Measurements from ENCODE around the gene TNF. TPM values are rescaled to one million over a fixed set of nuclear protein-coding genes. Genes with fewer than 3 reads are reported as not detected.

Gene TNF
- total and polyA plus RNA-seq, 2 of the 13 experiments (the other 11 are each of a cell fraction or from before 2014, with no cell fraction given), result not detected

- TF ChIP-seq MXD3 (CRISPR knock-in tag; IDR thresholded peaks at IDR 0.05), result peak; percentile 92
- TF ChIP-seq ZNF343 (CRISPR knock-in tag; IDR thresholded peaks at IDR 0.05), result no peak; the same call in 1 of the 2 replicates
- TF ChIP-seq IRF2 (CRISPR knock-in tag; IDR thresholded peaks at IDR 0.05), result peak; percentile 52; the same call in 1 of the 2 replicates
- peak; percentile 57; the same call in 1 of the 2 replicates for TF ChIP-seq ZNF792 (CRISPR knock-in tag; IDR thresholded peaks at IDR 0.05)
- 0 out of 2 replicates have a peak, but pooled peaks have one; percentile 9 for TF ChIP-seq TBP (CRISPR knock-in tag; IDR thresholded peaks at IDR 0.05)
- no peak for TF ChIP-seq ZNF674 (CRISPR knock-in tag; IDR thresholded peaks at IDR 0.05; ENCODE audit: low read depth)
- peak; percentile 55; the same call in 1 of the 2 replicates for TF ChIP-seq ZNF724P (CRISPR knock-in tag; IDR thresholded peaks at IDR 0.05; ENCODE audit: borderline replicate concordance)
- TF ChIP-seq NFE2L1 (CRISPR knock-in tag; IDR thresholded peaks at IDR 0.05; ENCODE audit: borderline replicate concordance), result no peak
- TF ChIP-seq ZNF143 (CRISPR knock-in tag; IDR thresholded peaks at IDR 0.05), result 0 out of 2 replicates have a peak, but pooled peaks have one; percentile 18
- no peak for TF ChIP-seq ZBTB44 (CRISPR knock-in tag; IDR thresholded peaks at IDR 0.05)
- TF ChIP-seq CENPT (CRISPR knock-in tag; IDR thresholded peaks at IDR 0.05; ENCODE audit: low read depth), result peak; percentile 53; the same call in 1 of the 2 replicates
- 0 out of 2 replicates have a peak, but pooled peaks have one; percentile 30 for TF ChIP-seq PCBP1 (IDR thresholded peaks at IDR 0.05; ENCODE audit: borderline replicate concordance, low read depth, low read length)
- TF ChIP-seq ZGPAT (CRISPR knock-in tag; IDR thresholded peaks at IDR 0.05), result peak; percentile 91
- no peak for TF ChIP-seq FIP1L1 (IDR thresholded peaks at IDR 0.05; ENCODE audit: borderline replicate concordance, insufficient read depth, low read depth, low read length)
- TF ChIP-seq IKZF1 (IDR thresholded peaks at IDR 0.05), result no peak
- TF ChIP-seq SMAD3 (CRISPR knock-in tag; IDR thresholded peaks at IDR 0.05), result no peak
- no peak for TF ChIP-seq MZF1 (CRISPR knock-in tag; IDR thresholded peaks at IDR 0.05; ENCODE audit: borderline replicate concordance)
- TF ChIP-seq ZNF615 (CRISPR knock-in tag; IDR thresholded peaks at IDR 0.05; ENCODE audit: borderline replicate concordance), result no peak
- no peak for TF ChIP-seq SSRP1 (CRISPR knock-in tag; IDR thresholded peaks at IDR 0.05)
- no peak for TF ChIP-seq CHD4 (IDR thresholded peaks at IDR 0.05; ENCODE audit: borderline replicate concordance, low read length)
- TF ChIP-seq THYN1 (CRISPR knock-in tag; IDR thresholded peaks at IDR 0.05; ENCODE audit: borderline replicate concordance, low read depth), result no peak
- no peak for TF ChIP-seq NFIC (IDR thresholded peaks at IDR 0.05; ENCODE audit: low read length)
- TF ChIP-seq HBP1 (CRISPR knock-in tag; IDR thresholded peaks at IDR 0.05; ENCODE audit: low read depth), result no peak
- TF ChIP-seq SRSF4 (IDR thresholded peaks at IDR 0.05; ENCODE audit: low read depth, low read length, poor library complexity, severe bottlenecking), result no peak
- no peak for TF ChIP-seq ATF7-NPFF (CRISPR knock-in tag; IDR thresholded peaks at IDR 0.05; ENCODE audit: low read depth)
- no peak for TF ChIP-seq MLLT10 (CRISPR knock-in tag; IDR thresholded peaks at IDR 0.05)
- TF ChIP-seq SOX5 (CRISPR knock-in tag; IDR thresholded peaks at IDR 0.05; ENCODE audit: borderline replicate concordance), result no peak; the same call in 1 of the 2 replicates
- no peak for TF ChIP-seq ZNF775 (CRISPR knock-in tag; IDR thresholded peaks at IDR 0.05; ENCODE audit: borderline replicate concordance)
These were observed 5.6 kb downstream of the TNF start (continued) for GRCh38 chr6:31580807-31581433.
